PFSK-1 (cell line): ENCODE measurements around the gene SMIM27.
A peak's percentile ranks its signal among the peaks of the same experiment; 100 is the strongest.

Experiments used
- FOXP2 ChIP-seq: optimal IDR thresholded peaks from 2 replicates; pipeline ENCODE3; 2011; ENCODE audit warnings: borderline replicate concordance, control low read depth, inconsistent platforms; ENCODE audit not compliant: insufficient read depth; ENCODE audit errors: extremely low read length, extremely low read depth
- POLR2AphosphoS5 ChIP-seq: IDR thresholded peaks from 2 replicates; pipeline ENCODE4 v1.6.1; 2012; ENCODE audit warnings: low read depth, mild to moderate bottlenecking, control low read depth, low read length, moderate library complexity
- REST ChIP-seq, 2 experiments: IDR thresholded peaks; 2 replicates each; pipeline versions ENCODE4 v1.6.1 to v1.8.0; 2011 to 2012; ENCODE audit warnings: low read depth in 2 of 2, low read length in 2 of 2, control low read depth in 1 of 2, inconsistent platforms in 1 of 2, mild to moderate bottlenecking in 1 of 2, moderate library complexity in 1 of 2; ENCODE audit not compliant: insufficient read depth in 1 of 2
- SIN3A ChIP-seq: IDR thresholded peaks from 2 replicates; pipeline ENCODE4 v1.6.1; 2012; ENCODE audit warnings: mild to moderate bottlenecking, low read length, moderate library complexity, borderline replicate concordance; ENCODE audit not compliant: insufficient read depth
- TAF1 ChIP-seq: IDR thresholded peaks from 2 replicates; pipeline ENCODE4 v1.6.1; 2012; ENCODE audit warnings: low read length, control low read depth, borderline replicate concordance; ENCODE audit not compliant: insufficient read depth

SMIM27 gene

GRCh38 chr9:32545884-32546283 is 6.2 kb upstream of the SMIM27 start:
- no peak for TF ChIP-seq SIN3A
- no peak for TF ChIP-seq TAF1
- no peak for TF ChIP-seq REST (IDR thresholded peaks at IDR 0.05; ENCODE audit: insufficient read depth in 1 of 2, low read depth in 2 of 2, low read length in 2 of 2)
- no peak for TF ChIP-seq FOXP2
- TF ChIP-seq POLR2AphosphoS5: no peak

- TF ChIP-seq REST (IDR thresholded peaks at IDR 0.05; ENCODE audit: insufficient read depth in 1 of 2, low read depth in 2 of 2, low read length in 2 of 2): no peak
Observed at GRCh38 chr9:32550150-32550561, 2.0 kb upstream of the SMIM27 start.

- TF ChIP-seq FOXP2: peak; percentile 62
- TF ChIP-seq TAF1: peak; percentile 46; the same call in 1 of the 2 replicates
- TF ChIP-seq POLR2AphosphoS5: no peak
- no peak for TF ChIP-seq SIN3A
- no peak for TF ChIP-seq REST (IDR thresholded peaks at IDR 0.05; ENCODE audit: insufficient read depth in 1 of 2, low read depth in 2 of 2, low read length in 2 of 2)
Observed at GRCh38 chr9:32550562-32551275, 1.4 kb upstream of the SMIM27 start.

- TF ChIP-seq TAF1 (peak; percentile 35; the same call in 1 of the 2 replicates), SIN3A (peak; percentile 15; the same call in 1 of the 2 replicates), POLR2AphosphoS5 (no peak)
Observed at GRCh38 chr9:32551276-32552051, 663 bp upstream of the SMIM27 start.

- no peak for TF ChIP-seq REST (IDR thresholded peaks at IDR 0.05; ENCODE audit: insufficient read depth in 1 of 2, low read depth in 2 of 2, low read length in 2 of 2)
- no peak for TF ChIP-seq SIN3A
- no peak for TF ChIP-seq TAF1
- TF ChIP-seq FOXP2: no peak
- no peak for TF ChIP-seq POLR2AphosphoS5
Observed at GRCh38 chr9:32554107-32554506, 2.0 kb downstream of the SMIM27 start.
